Fibroblast of upper back skin (primary cell): ENCODE measurements around the gene COBL.

Experiments
- DNase-seq: peaks from one replicate; pipeline ENCODE4 v3.0.0-alpha.2; 2013

COBL gene

DNA sequence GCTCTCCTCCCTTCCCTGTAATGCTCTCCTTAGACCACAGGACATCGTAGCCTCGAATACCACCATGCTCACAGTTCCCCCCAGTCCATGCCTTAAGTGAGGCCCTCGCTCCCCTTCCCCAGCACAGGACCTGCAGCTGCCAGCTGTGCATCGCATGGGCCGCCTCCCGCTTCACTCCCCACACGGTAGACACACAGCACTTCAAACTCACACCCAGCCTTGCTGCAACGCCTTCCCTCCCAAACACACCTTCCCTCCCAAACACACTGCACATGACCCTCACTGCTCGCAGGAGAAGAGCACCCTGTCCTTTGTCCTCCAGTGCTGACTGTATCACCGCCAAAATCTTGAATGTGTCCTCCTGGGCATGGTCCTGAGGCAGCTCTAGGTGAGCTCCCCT lies 42.6 kb downstream of the COBL start:
- DNase-seq, result no peak

DNA sequence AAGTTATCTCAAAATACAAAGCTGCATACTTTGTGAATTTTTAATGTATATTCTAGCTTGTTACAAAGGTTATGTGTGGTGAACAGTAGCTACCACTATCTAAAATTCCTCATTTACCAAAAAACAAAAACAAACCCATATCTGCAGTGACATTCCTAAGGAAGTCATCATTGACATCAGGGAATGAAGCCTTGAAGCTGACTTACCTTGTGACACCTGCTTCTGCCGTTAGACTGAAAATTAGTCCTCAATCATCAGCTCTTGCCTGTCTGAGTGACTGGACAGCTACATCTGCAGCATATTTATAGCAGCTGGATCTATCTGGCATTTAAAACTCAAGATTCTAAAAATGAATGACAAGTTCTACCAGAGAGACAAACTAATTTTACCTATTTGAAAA lies 43.2 kb downstream of the COBL start:
- DNase-seq, result no peak

DNA sequence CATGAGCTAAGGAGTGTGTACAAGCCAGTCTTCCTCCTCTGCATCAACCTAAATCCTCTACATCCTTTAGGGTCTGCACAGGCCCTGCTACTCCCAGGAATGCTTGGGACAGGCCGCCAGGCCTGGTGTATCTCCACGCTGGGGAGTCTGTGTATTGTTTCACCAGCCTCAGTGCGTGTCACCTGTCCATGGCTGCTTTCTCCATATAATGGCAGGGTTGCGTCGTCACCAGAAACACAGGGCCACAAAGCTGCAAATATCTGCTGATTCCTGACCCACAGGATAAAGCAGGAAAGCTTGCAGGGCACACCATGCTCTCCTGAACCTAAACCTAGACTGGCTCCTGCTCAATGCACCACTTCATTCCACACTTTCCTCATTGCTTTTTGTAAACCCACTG lies 45.6 kb downstream of the COBL start:
- no peak for DNase-seq

DNA sequence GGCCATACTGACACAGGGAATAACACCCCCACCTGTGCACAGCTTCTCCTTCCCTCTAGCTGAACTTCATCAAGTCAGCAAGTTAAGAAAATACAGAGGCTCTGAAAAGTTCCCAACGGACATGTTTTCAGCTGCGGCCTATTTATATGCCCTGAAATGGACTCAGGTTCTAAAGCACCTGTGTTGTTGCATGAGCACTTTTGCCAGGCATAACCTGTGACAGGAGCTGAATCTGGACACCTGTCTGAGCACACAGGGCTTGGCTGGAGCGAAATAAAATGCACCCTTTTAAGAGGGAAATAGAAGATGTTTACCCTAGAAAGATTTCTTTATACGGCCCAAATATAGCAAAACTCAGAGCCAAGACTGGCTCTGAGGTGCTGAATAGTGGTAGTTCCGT lies 46.7 kb downstream of the COBL start:
- DNase-seq, result no peak

DNA sequence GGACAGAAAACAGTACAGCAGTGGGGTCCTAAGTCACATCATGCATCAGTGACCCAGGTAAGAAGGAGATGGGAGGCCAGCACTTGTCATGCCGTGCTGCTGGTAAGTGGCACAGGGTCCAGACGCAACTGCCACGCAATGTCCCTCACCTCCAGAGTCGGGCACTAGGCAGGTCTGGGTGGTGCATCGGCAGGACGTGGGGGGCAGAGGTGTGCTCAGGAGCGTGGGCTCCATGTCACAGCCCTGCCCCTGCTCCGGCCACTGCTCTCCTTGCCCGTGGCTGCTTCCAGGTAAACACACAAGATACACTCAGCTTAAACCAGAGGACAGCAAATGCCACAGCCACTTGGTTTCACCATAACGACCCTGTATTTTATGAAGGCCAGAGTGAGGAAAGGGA lies 47.3 kb downstream of the COBL start:
- no peak for DNase-seq

DNA sequence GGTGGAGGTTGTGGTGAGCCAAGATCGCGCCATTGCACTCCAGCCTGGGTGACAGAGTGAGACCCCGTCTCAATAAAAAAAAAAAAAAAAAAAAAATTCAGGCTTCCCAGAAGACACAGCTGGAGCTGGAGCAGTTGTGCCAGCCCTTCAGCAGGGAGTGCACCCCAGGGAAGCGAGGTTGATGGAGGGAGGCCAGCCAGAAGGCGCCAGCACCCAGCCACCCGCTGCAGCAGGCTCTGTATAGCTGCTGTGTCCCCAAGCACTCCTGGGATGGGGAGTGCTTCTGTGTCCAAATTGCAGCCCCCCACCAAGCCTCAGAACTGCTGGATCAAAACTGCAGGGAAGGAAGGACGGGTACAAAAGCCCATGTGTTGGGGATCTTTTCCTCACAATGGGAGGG lies 47.8 kb downstream of the COBL start:
- DNase-seq, result no peak

DNA sequence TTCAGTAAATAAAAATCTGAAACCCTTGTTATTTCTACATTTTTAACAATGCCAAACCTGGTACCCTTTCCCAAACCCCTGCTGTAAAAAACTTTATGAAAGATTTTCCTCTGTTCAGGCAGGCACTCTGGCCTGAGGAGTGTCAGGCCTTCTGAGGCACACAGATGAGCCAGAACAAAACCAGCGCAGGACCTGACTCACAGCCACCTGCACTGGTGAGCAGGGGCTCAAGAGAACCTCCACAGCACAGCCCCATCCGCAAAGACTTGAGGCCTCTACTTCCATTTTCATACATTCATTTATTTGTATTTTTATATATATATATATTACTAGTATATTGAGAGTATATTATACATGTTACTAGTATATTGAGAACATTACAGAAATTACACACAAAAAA lies 49.4 kb downstream of the COBL start:
- DNase-seq, result no peak

DNA sequence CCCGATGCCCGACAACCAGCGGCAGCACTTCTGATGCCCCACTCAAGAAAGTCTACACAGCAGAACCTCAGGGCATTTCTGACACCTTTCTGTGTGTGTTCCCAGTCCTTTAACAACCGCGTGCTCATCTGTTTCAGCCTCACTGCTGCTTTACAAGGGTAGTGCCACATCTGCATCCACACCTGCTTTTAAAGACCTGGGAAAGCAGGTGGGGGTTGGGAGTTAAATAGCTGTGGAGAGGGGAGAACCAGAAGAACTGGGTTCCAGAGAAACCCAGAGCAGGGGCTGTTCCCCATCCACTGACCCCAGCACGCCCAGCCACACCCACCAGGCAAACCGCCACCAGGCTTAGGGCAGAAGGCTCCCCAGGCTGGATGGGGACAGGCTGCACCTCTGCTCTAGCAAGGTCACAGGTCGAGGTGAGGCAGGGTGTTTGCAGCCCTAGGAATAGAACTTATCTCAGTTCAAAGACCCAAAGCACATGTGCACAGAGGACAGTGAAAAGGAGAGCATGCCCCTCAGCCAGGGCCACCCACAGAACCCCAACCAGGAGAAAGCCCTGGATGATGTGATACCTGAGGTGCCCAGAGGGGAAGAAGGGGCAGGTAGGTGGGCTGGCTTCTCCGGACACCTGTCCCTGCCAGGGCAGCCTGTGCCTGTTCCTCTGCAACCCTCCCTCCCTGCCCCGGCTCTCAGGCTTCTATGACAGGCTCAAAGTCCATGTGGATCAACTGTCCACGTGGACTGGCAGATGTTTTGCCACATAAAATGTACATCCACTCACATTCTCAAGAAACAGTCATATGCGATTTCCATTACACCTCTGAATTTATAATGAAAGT lies 51.3 kb downstream of the COBL start:
- DNase-seq, result no peak

DNA sequence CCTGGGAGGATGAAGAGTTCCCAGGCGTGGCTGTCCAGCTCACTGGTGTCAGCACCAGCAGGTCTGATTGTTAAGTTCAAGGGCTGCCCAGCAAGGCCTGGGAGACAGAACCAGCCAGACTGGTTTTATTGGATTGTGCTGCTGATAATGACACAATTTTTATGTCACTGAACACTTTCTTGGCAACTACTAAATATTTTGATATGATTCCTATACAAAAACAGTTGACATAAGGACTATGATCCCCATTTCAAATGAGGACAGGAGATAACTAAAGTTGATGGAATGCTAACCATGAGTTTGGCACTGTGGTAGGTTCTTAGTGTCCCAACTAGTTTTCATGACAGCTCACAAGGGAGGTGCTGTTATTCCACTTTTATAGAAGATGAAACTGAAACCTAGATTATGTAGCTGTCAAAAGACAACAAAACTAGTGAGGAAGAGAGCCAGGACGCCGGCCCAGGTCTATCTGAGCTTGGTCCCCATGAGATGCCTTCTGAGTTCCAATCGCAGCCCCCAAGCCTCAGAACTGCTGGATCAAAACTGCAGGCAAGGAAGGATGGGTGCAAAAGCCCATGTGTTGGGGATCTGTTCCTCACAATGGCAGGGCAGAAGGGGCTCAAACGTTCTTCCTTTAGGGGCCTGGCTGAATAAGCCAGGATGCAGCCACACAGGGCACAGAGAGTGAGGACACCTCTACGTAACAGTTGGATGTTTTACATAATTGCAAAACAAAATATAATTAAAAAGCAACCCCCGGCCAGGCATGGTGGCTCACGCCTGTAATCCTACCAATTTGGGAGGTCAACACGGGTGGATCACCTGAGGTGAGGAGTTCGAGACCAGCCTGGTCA lies 52.8 kb downstream of the COBL start:
- DNase-seq, result no peak

DNA sequence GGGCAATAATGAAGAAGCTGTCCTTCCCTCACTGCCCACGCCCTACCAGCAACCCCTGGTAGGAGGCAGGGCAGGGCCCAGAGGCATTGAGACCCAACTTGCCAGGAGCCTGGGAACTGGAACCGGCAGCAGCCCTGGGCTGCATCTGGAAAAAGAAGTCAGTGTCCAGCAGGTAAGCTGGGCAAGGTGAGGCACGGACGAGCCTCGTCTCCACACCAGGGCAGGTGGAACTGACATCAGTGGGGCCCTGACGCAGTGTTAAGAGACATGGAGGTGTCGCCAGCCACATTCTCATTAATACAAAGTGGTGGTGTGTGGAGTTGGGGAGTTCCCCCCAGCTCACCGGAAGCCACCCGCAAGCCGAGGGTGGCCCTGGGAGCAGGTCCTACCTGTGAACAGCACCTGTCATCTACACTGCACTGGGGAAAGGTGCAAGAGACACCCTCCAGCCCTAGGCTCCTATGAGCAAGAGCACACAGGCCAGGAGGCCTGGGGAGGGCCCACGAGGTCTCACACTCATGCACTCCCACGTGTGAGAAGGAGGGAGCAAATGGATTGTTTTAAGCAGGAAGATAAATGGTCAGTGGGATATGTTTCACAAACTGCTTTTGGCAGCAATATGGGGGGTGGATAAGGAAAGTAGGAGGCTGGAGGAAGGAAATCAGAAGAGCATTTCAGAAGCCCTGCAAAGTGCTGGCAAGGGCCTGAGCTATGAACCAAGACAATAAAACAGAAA lies 53.6 kb downstream of the COBL start:
- DNase-seq, result no peak

DNA sequence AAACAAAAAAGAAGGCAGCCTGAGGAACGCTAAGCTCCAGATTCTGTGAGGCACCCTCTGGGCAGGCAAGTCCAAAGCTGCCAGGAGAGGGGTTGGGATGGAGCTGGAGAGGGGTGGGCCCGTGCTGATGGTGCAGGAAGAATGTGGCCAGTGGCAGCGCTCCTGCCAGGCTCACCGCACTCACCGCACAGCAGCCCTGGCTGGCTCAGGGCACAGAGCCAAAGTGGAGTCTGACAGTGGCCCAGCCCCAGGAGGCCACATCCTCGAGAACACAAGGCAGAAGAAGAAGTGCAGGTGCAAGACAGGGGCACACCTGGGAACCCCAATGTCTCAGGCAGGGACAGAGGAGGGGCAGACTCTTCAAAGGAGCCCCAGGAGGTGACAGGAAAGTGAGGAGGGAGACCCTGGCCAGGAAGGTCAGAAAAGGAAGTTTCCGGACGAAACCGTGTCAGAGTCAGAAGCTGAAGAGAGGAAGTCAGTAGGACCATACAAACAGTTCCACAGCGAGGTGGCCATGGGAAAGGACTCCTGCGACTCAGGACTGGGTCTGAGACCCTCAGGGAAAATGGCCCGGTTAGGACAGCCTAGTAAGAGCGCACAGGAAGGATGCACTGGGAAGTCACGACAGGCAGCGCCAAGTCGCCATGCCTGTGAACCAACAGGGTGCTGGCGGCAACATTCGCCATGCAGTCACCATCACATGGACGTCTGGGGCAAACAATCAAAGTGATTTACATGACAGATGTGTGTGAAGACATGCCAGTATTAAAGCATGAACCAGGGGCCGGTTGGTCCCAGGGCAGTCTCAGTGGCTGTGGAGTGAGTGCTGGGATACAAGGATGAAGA lies 54.4 kb downstream of the COBL start:
- no peak for DNase-seq

DNA sequence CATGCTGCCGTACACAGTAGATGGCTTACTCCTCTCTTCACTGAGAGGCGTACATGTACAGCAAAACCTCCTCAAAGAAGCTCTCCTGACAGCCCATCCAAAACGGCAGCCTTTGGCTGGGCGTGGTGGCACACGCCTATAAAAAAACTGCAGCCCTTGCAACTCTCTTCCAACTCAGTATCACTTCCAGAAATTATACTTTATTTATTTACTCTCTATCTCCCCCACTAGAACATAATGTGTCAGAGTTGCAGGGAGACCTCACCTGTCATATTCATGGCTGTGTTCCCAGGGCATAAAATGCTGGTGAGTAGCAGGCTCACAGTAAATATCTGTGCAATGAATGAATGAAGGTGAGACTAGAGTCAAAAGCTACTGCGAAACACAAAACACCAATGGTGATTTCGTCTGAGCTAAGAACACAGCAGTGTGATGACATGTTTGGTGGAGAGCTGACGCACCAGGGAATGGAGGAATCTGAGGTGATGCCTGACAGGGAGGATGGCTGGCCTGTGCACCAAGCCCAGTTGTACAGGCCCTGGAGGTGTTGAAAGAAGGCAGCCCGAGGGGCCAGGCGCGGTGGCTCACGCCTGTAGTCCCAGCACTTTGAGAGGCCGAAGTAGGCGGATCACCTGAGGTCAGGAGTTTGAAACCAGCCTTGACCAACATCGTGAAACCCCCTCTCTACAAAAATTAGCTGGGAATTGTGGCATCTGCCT lies 55.3 kb downstream of the COBL start:
- DNase-seq, result no peak

DNA sequence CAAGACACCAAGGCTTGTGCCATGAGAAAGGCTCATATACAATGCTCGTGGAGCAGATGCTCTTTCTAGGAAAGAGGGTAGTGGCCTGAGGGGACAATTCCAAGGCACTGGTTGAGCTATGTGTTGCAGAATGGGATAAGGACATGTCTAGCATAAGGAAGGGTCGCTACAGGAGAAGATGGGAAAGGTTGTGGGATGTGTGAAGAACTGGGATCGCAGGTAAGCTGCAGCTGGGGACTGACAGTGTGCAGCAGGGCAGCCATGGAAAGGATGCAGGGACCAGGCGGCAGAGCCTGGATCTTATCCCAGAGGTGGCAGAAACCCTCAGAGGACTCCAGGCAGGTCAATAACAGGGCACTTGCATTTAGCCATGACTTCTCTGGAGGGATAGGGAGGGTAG lies 56.1 kb downstream of the COBL start:
- no peak for DNase-seq

DNA sequence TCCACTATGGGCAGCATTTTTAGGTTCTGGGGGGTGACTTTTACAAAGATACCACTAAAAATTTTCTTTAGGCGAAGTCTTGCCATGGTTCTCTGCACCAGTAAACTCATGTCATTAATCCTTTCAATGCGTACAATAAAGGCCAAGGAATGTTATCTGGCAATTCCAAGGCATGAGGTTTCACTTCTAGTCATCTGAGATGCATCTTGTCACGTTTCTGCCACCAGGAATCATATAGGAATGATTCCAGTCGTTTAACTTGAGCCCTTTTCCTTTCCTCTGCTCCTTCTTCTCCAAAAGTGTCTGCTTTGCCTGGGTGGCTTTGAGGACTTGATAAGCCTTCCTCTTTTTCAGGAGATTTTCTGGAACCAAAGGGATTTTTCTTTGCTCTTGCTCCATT lies 56.8 kb downstream of the COBL start:
- DNase-seq, result no peak

DNA sequence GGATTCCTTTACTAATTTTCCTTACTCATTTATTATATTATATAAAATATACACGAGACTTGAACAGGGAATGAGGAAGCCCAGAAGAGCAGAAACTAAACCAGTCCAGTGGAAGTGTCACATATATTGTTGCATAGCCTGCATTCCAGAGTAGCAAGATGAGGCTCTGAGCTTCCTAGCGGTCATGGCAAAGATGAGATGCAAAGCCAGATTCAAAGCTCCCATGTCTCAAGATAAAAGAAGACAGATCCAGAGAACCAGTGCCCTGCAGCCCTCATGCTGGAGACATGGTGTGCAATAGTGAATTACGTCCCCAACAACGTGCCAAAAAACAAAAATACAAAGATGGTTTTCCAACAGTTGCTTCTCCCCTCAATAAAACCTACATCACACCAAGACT lies 59.7 kb downstream of the COBL start:
- no peak for DNase-seq

DNA sequence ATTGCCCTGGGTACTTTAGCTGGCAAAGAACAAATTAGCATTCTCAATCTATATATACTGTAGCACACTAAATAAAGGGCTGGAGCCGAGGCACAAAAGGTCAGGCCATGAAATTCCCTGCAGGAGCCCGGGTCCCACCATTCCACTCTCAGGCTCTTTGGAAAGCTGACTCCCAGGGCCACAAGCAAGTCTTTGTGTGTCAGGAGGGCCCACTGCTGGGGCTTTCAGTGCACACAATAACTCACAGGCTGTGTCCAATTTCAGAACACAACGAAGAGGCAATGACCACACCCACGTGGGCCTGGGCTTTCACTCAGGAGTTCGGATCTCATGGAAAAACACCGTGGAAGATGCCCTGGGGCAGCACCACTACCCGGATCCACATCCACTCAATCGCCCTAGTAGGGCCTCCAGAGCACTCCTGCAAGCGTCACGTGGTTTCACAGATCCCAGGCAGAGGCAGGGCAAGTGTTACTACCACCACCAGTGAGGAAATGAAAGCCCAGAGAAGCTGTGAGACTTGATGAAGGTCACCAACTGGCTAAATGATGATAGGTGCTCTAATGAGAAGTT lies 60.3 kb downstream of the COBL start:
- DNase-seq, result no peak

DNA sequence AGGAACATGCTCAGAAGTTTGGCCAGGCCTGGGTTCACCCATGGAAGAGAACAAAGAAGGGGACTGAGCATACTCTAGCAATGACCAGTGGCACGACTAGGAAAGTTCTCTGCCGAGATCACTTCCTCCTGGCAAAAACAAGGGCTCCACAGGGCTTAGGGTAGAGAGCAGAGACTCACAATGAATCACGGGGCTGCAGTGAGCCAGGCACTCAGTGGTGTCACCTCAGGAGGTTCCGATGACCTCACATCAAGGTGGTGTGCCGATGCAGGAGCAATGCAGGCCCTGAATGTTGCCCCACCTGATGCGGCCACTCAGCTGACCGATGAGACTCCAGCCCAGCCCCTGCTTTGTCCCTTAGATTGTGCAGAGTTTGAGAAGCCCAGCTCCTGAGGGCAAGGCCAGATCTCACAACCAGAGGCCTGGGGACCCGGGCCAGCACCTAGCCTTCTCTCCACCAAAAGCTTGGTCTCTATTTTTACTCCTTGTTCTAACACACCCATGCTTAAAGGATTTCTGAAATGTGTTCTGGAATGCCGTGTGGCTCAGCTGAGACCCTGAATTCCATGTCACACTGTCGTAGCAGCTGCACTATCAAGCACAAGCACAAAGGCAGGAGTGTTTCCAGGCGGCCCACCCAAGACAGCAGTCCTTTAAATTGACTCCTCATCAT lies 60.9 kb downstream of the COBL start:
- no peak for DNase-seq

DNA sequence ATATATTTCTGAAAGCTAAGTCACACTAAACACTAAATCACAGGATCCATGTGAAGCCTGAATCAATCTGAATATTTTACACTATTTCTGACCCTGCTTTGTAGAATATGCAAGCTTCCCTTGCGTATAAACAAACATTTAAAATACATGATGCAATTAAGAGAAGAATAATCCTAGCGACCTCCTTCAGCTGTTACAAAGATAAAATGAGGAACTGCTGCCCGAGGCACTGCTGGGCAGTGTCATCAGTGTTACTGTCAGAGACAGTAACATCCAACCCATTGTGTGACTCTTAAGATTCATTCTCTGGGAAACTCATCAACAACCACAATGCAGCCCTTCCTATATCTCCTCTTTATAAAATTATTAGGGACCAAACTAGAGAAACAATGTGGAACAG lies 61.6 kb downstream of the COBL start:
- no peak for DNase-seq

DNA sequence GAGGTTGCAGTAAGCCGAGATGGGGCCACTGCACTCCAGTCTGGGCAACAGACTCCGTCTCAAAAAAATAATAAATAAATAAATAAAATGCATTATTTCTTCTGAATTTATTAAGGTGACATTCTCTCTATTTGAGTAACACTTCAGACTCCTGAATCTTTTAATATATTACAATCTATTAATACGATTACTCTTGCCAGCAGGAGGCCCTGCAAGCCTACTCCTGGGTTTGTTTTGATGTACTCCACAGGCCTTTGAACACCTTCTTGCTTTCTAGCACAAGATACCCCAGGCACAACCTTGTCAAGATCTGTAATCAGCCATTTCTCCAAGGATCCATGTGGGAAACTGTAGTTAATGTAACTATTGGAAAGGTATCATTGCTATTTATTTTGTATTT lies 63.5 kb downstream of the COBL start:
- DNase-seq, result no peak

DNA sequence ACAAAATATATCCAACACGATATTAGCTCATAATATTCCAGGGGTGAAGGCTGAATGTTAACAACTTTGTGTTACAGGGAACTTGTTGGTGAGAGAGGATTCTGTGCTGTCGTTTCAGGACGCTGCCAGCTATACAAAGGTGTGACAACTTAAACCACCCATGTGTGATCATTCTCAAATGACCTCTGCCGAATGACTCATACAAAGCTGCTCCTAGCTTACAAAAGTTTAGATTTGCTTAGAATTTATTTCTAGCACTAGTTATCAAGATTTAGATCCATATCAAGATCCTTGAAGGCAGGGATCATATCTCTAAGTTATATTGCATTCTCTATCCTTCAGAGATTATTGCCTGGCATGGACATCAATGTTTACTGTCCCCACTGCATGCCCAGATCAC lies 65.3 kb downstream of the COBL start:
- DNase-seq, result no peak

DNA sequence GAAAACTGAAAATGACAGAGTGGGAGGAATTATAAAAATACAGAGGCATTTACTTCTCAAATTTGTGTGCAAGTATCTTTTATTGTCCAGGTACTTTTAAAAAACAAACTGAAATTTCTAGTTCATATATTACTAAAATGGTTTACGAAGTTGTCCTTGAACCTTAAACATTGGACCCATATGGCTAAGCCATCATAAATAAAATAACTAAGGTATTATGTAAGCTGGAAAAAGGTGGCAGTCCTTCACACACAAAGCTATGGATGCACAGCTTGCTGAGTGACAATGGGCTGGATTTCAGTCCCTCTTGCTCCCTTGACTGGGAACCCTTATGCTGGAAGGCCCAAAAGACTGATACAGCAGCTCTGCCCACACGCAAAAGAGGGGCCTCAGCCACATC lies 66.1 kb downstream of the COBL start:
- no peak for DNase-seq
